H1 (cell line): Measurements from ENCODE around the gene RALGDS. TPM values are rescaled to one million over a fixed set of nuclear protein-coding genes. Genes with fewer than 3 reads are reported as not detected.

Experiments
- CTCF ChIA-PET: fragments of 300-600 bp; sonication (Branson Sonifier 250); formaldehyde crosslinking; loops from one replicate; lab custom pipeline; 2021; ENCODE audit not compliant: partially characterized antibody; lab: Charles Lee
- POLR2A ChIA-PET: fragments of 300-600 bp; sonication (Branson Sonifier 250); formaldehyde crosslinking; loops from one replicate; lab custom pipeline; 2021; ENCODE audit warnings: inconsistent platforms; ENCODE audit not compliant: partially characterized antibody; lab: Charles Lee
- DNase-seq, 2 experiments: peaks; one replicate each; pipeline versions ENCODE4 v3.0.0 to v3.0.0-alpha.2; 2010 to 2022; ENCODE audit warnings: low spot score in 2 of 2, low read depth in 1 of 2, mixed read lengths in 1 of 2
- FAIRE-seq: peaks from 2 replicates; lab custom pipeline; 2011; peaks lifted over from hg19 to GRCh38; lab: Jason Lieb, UNC
- H2AFZ ChIP-seq: 2 replicates; pipeline ENCODE4 v1.8.1; 2012; ENCODE audit warnings: low read length, inconsistent platforms
- H2AK5ac ChIP-seq: 2 replicates; pipeline ENCODE4 v1.6.1; 2013; ENCODE audit warnings: low read depth, low read length
- H2BK120ac ChIP-seq: replicated peaks from 2 replicates; pipeline ENCODE3; 2013; ENCODE audit warnings: low read depth, low read length, inconsistent platforms
- H2BK12ac ChIP-seq: 2 replicates; pipeline ENCODE4 v1.6.1; 2013; ENCODE audit warnings: low read depth, low read length
- H2BK15ac ChIP-seq: 2 replicates; pipeline ENCODE4 v1.6.1; 2013; ENCODE audit warnings: low read length
- H2BK20ac ChIP-seq: 2 replicates; pipeline ENCODE4 v1.6.1; 2013; ENCODE audit warnings: low read length
- H2BK5ac ChIP-seq: 2 replicates; pipeline ENCODE4 v1.6.1; 2013; ENCODE audit warnings: low read depth, low read length
- H3K14ac ChIP-seq: 2 replicates; pipeline ENCODE4 v1.6.1; 2013; ENCODE audit warnings: inconsistent platforms; ENCODE audit not compliant: insufficient read length
- H3K18ac ChIP-seq: 2 replicates; pipeline ENCODE4 v1.6.1; 2013; ENCODE audit warnings: low read length; ENCODE audit errors: extremely low read depth
- H3K23ac ChIP-seq: 2 replicates; pipeline ENCODE4 v1.6.1; 2013; ENCODE audit warnings: inconsistent platforms; ENCODE audit not compliant: insufficient read length
- H3K23me2 ChIP-seq: 2 replicates; pipeline ENCODE4 v1.6.1; 2013; ENCODE audit warnings: low read depth, low read length
- H3K27ac ChIP-seq: 2 replicates; pipeline ENCODE4 v1.6.1; 2011; ENCODE audit warnings: low read depth, low read length, inconsistent platforms
- H3K27me3 ChIP-seq, 4 experiments: replicated peaks in 1 of 4; 1 replicate in 1 of 4; 2 replicates in 3 of 4; pipeline versions ENCODE4 v1.6.1 to v1.8.1; 2011 to 2013; ENCODE audit warnings: low read length in 3 of 4, mild to moderate bottlenecking in 3 of 4, inconsistent platforms in 2 of 4, mixed read lengths in 2 of 4, moderate library complexity in 1 of 4; ENCODE audit not compliant: control insufficient read depth in 3 of 4, insufficient read depth in 3 of 4; ENCODE audit errors: extremely low read depth in 1 of 4
- H3K36me3 ChIP-seq, 4 experiments: 2 replicates each; pipeline versions ENCODE4 v1.6.1 to v1.8.1; 2011 to 2013; ENCODE audit warnings: mild to moderate bottlenecking in 4 of 4, low read length in 3 of 4, moderate library complexity in 2 of 4, control low read depth in 1 of 4, inconsistent platforms in 1 of 4; ENCODE audit not compliant: insufficient read depth in 4 of 4, control insufficient read depth in 2 of 4
- H3K4ac ChIP-seq: replicated peaks from 2 replicates; pipeline ENCODE3; 2013; ENCODE audit warnings: low read length, low read depth, mixed read lengths, inconsistent platforms; ENCODE audit not compliant: insufficient read length
- H3K4me1 ChIP-seq, 4 experiments: replicated peaks in 1 of 4; 1 replicate in 1 of 4; 2 replicates in 3 of 4; pipeline versions ENCODE4 v1.6.1 to v1.8.1; 2011 to 2013; ENCODE audit warnings: low read length in 3 of 4, inconsistent platforms in 2 of 4, mixed read lengths in 1 of 4; ENCODE audit not compliant: insufficient read depth in 4 of 4, control insufficient read depth in 3 of 4
- H3K4me2 ChIP-seq, 2 experiments: 2 replicates each; pipeline versions ENCODE4 v1.6.1 to v1.8.1; 2011 to 2013; ENCODE audit warnings: low read depth in 2 of 2, low read length in 2 of 2, control low read depth in 1 of 2, inconsistent platforms in 1 of 2, mild to moderate bottlenecking in 1 of 2; ENCODE audit not compliant: insufficient read depth in 1 of 2
- H3K4me3 ChIP-seq, 4 experiments: fragments of 200-600, 300-600 bp in 1 of 4; sonication (generic), shearing (Covaris generic), sonication (Bioruptor Twin) in 1 of 4; 2 replicates each; pipeline versions ENCODE4 v1.5.1 to v1.8.1; 2011 to 2016; ENCODE audit warnings: low read length in 4 of 4, low read depth in 3 of 4, control low read depth in 2 of 4, inconsistent platforms in 2 of 4, mild to moderate bottlenecking in 2 of 4, mixed read lengths in 1 of 4, moderate library complexity in 1 of 4; ENCODE audit not compliant: insufficient read depth in 2 of 4; ENCODE audit errors: extremely low read depth in 1 of 4
- H3K56ac ChIP-seq: replicated peaks from 2 replicates; pipeline ENCODE3; 2013; ENCODE audit warnings: low read depth, mild to moderate bottlenecking, mixed read lengths, low read length, inconsistent platforms; ENCODE audit not compliant: insufficient read length
- H3K79me1 ChIP-seq: 2 replicates; pipeline ENCODE4 v1.6.1; 2013; ENCODE audit warnings: low read depth, low read length, control low read depth
- H3K79me2 ChIP-seq, 2 experiments: 2 replicates each; pipeline versions ENCODE4 v1.6.1 to v1.8.1; 2012 to 2013; ENCODE audit warnings: low read length in 2 of 2, mild to moderate bottlenecking in 2 of 2, inconsistent platforms in 1 of 2; ENCODE audit not compliant: insufficient read depth in 2 of 2, control insufficient read depth in 1 of 2
- H3K9ac ChIP-seq, 4 experiments: replicated peaks in 1 of 4; 1 replicate in 1 of 4; 2 replicates in 3 of 4; pipeline versions ENCODE4 v1.6.1 to v1.8.1; 2011 to 2013; ENCODE audit warnings: low read depth in 3 of 4, low read length in 3 of 4, control low read depth in 2 of 4, mild to moderate bottlenecking in 2 of 4, moderate library complexity in 2 of 4, inconsistent platforms in 1 of 4; ENCODE audit errors: extremely low read depth in 1 of 4
- H3K9me3 ChIP-seq, 2 experiments: 2 replicates each; pipeline versions ENCODE4 v1.6.1 to v1.8.1; 2012 to 2013; ENCODE audit warnings: mild to moderate bottlenecking in 2 of 2, moderate library complexity in 2 of 2, control low read depth in 1 of 2, inconsistent platforms in 1 of 2, low read depth in 1 of 2, low read length in 1 of 2, mixed read lengths in 1 of 2; ENCODE audit not compliant: insufficient read depth in 2 of 2
- H4K20me1 ChIP-seq, 2 experiments: replicated peaks in 1 of 2; 2 replicates each; pipeline versions ENCODE3 to v1.8.1; 2011 to 2013; ENCODE audit warnings: inconsistent platforms in 2 of 2, low read length in 2 of 2, mild to moderate bottlenecking in 1 of 2; ENCODE audit not compliant: insufficient read depth in 2 of 2, control insufficient read depth in 1 of 2
- H4K5ac ChIP-seq: 2 replicates; pipeline ENCODE4 v1.6.1; 2013; ENCODE audit warnings: low read length, low read depth, mixed read lengths, inconsistent platforms; ENCODE audit not compliant: insufficient read length
- H4K8ac ChIP-seq: 2 replicates; pipeline ENCODE4 v1.8.0; 2013; ENCODE audit warnings: mild to moderate bottlenecking, moderate library complexity, low read length, inconsistent platforms; ENCODE audit not compliant: insufficient read depth; ENCODE audit errors: extremely low read depth
- H4K91ac ChIP-seq: replicated peaks from 2 replicates; pipeline ENCODE3; 2013; ENCODE audit warnings: low read length, mixed read lengths, inconsistent platforms; ENCODE audit not compliant: insufficient read length
- ASH2L ChIP-seq: fragments of 200-600, 300-600 bp; sonication (generic); IDR thresholded peaks from one replicate; pipeline ENCODE4 v1.7.1; 2017; ENCODE audit warnings: low read length
- BRCA1 ChIP-seq: IDR thresholded peaks from 2 replicates; pipeline ENCODE4 v1.6.1; 2012; ENCODE audit warnings: low read depth, low read length, improper control_type of control experiment
- CEBPB ChIP-seq: IDR thresholded peaks from 2 replicates; pipeline ENCODE4 v1.6.1; 2012; ENCODE audit warnings: low read depth, low read length
- CREB1 ChIP-seq: IDR thresholded peaks from 2 replicates; pipeline ENCODE4 v1.6.1; 2012; ENCODE audit warnings: inconsistent platforms
- CTBP2 ChIP-seq: IDR thresholded peaks from 2 replicates; pipeline ENCODE4 v1.7.0; 2011; ENCODE audit warnings: borderline replicate concordance, mild to moderate bottlenecking, moderate library complexity, mixed read lengths, low read length; ENCODE audit not compliant: insufficient read depth, insufficient read length
- E2F6 ChIP-seq: IDR thresholded peaks from 2 replicates; pipeline ENCODE4 v1.6.1; 2012; ENCODE audit warnings: inconsistent platforms
- KDM5A ChIP-seq: fragments of 200-600 bp; IDR thresholded peaks from 2 replicates; pipeline ENCODE4 v1.7.1; 2012; ENCODE audit warnings: mild to moderate bottlenecking, low read length, inconsistent platforms, mixed read lengths
- NRF1 ChIP-seq: IDR thresholded peaks from 2 replicates; pipeline ENCODE4 v1.6.1; 2011; ENCODE audit warnings: mild to moderate bottlenecking, low read depth, low read length, improper control_type of control experiment
- POU5F1 ChIP-seq: IDR thresholded peaks from 2 replicates; pipeline ENCODE4 v1.6.1; 2011; ENCODE audit warnings: low read depth, mild to moderate bottlenecking, low read length, moderate library complexity
- RBBP5 ChIP-seq: IDR thresholded peaks from 2 replicates; pipeline ENCODE4 v1.7.1; 2012; ENCODE audit warnings: low read depth, mild to moderate bottlenecking, inconsistent platforms, low read length, moderate library complexity, borderline replicate concordance
- SIRT6 ChIP-seq: IDR thresholded peaks from one replicate; pipeline ENCODE4 v1.7.1; 2012; ENCODE audit warnings: low read length, inconsistent platforms
- SRF ChIP-seq: IDR thresholded peaks from 2 replicates; pipeline ENCODE4 v1.6.1; 2011; ENCODE audit warnings: mild to moderate bottlenecking, low read depth, low read length, moderate library complexity
- SUZ12 ChIP-seq: fragments of 200-600 bp; sonication (generic); IDR thresholded peaks from 2 replicates; pipeline ENCODE4 v1.6.1; 2012; ENCODE audit warnings: mild to moderate bottlenecking, inconsistent platforms, low read length, moderate library complexity, mixed read lengths
- TAF7 ChIP-seq: optimal IDR thresholded peaks from 2 replicates; pipeline ENCODE3; 2011; ENCODE audit warnings: low read depth, mild to moderate bottlenecking, inconsistent platforms, low read length, moderate library complexity, borderline replicate concordance
- TBP ChIP-seq: IDR thresholded peaks from 2 replicates; pipeline ENCODE4 v1.6.1; 2011; ENCODE audit warnings: low read depth, low read length, improper control_type of control experiment
- WGBS, 2 experiments: shearing (Covaris generic) in 1 of 2; methylation state at CpG; one replicate each; pipeline versions ENCODE4 v1.1.6 to v1.1.7; 2013 to 2015; ENCODE audit warnings: low lambda C conversion rate in 2 of 2, mixed read lengths in 2 of 2, inconsistent platforms in 1 of 2, low coverage in 1 of 2, missing lambda C conversion rate in 1 of 2; ENCODE audit not compliant: insufficient replicate concordance in 2 of 2, insufficient coverage in 1 of 2, insufficient read length in 1 of 2; ENCODE audit errors: extremely low coverage in 1 of 2, missing lambda C conversion rate in 1 of 2; 5-methylcytosine and 5-hydroxymethylcytosine counted together
- polyA plus RNA-seq, 7 experiments: library from polyadenylated mRNA; depleted of rRNA in 3 of 7; stranded (reverse) in 5 of 7; unstranded in 2 of 7; fragments of >200 nt in 5 of 7; fragments of 200-250 nt in 2 of 7; gene quantifications; 1 replicate in 5 of 7; 2 replicates in 1 of 7; 4 replicates in 1 of 7; pipeline versions ENCODE4 v1.2.1 to v1.2.3, GENCODE V29; 2011 to 2013; ENCODE audit warnings: missing spikeins in 2 of 7, mixed read lengths in 2 of 7
- total RNA-seq: library from RNA; stranded (reverse); fragmentation: NEBNext Ultra II Directional; extraction: Animal tissue kit (Norgen Biotek cat#: 25700); gene quantifications from 2 replicates; pipeline ENCODE4 v1.2.1, GENCODE V29; 2021

The RALGDS gene
- total and polyA plus RNA-seq, 2 of the 8 experiments (the other 6 are each of a cell fraction or from before 2014, with no cell fraction given), result 14.5 to 25.5 TPM

- H3K36me3 ChIP-seq, result no peaks in the 10 kb centered on the region
- H3K27ac ChIP-seq, result no peak overlapping the region
- H3K9me3 ChIP-seq, result no peaks in the 10 kb centered on the region
- no peak overlapping the region for H2BK12ac ChIP-seq
- peaks cover 0 to 6% of the 10 kb centered on the region in 2 experiments for H4K20me1 ChIP-seq
- no peak overlapping the region for H2BK5ac ChIP-seq
- H3K18ac ChIP-seq, result no peak overlapping the region
- no peak overlapping the region for H4K8ac ChIP-seq
- H2AFZ ChIP-seq, result no peak overlapping the region
- no peak for FAIRE-seq
- POLR2A ChIA-PET, result interaction anchor here (0.7 kb wide), 1 partner anchor 233 kb away, joined by 3 read pairs; no protein-coding TSS in a partner anchor
- no peak overlapping the region for H4K5ac ChIP-seq
- H3K23ac ChIP-seq, result no peak overlapping the region
- H2BK20ac ChIP-seq, result no peak overlapping the region
- peaks cover 0 to 3% (median 0%) of the 10 kb centered on the region in 4 experiments; a peak in 1 of 7 replicates for H3K4me1 ChIP-seq
- H3K56ac ChIP-seq, result no peak overlapping the region
- no peak overlapping the region for H3K4ac ChIP-seq
- H3K27me3 ChIP-seq, result no peaks in the 10 kb centered on the region
- no peak overlapping the region for H4K91ac ChIP-seq
- no peak overlapping the region for H3K14ac ChIP-seq
- H3K4me3 ChIP-seq, result no peak overlapping the region
- H2AK5ac ChIP-seq, result no peak overlapping the region
- H2BK120ac ChIP-seq, result no peak overlapping the region
- no peak for DNase-seq
- 83% methylated on average over 9 of the region's 9 CpGs; no CpG with 5 or more reads in 1 of the 2 experiments for WGBS, 2 experiments
- H3K4me2 ChIP-seq, result no peak overlapping the region
- no peaks in the 10 kb centered on the region for H3K79me2 ChIP-seq
- no peak overlapping the region for H3K9ac ChIP-seq
- no peak overlapping the region for H2BK15ac ChIP-seq
- H3K79me1 ChIP-seq, result no peaks in the 10 kb centered on the region
- no peaks in the 10 kb centered on the region for H3K23me2 ChIP-seq
- CTCF ChIA-PET, result interaction anchor here (1.1 to 1.4 kb wide), 2 partner anchors 21 to 26 kb away, joined by 5 to 6 read pairs; no protein-coding TSS in a partner anchor
- no peak for TF ChIP-seq CEBPB
- no peak for TF ChIP-seq TBP
- no peak for TF ChIP-seq NRF1
- TF ChIP-seq POU5F1, result no peak
- no peak for TF ChIP-seq ASH2L
- TF ChIP-seq SIRT6, result no peak
- no peak for TF ChIP-seq E2F6
- no peak for TF ChIP-seq SUZ12
- TF ChIP-seq BRCA1, result no peak
- no peak for TF ChIP-seq CREB1
- TF ChIP-seq KDM5A, result no peak
- TF ChIP-seq SRF, result no peak
- no peak for TF ChIP-seq RBBP5
- no peak for TF ChIP-seq CTBP2
- TF ChIP-seq TAF7, result no peak
Observed at GRCh38 chr9:133155156-133155555, 34.1 kb upstream of the RALGDS start.
